Measurements from ENCODE around the gene SLC44A5. TPM values are rescaled to one million over a fixed set of nuclear protein-coding genes. Genes with fewer than 3 reads are reported as not detected.

Gene SLC44A5
- 0.39 and 0.43 TPM in 2 replicates for total RNA-seq

DNA sequence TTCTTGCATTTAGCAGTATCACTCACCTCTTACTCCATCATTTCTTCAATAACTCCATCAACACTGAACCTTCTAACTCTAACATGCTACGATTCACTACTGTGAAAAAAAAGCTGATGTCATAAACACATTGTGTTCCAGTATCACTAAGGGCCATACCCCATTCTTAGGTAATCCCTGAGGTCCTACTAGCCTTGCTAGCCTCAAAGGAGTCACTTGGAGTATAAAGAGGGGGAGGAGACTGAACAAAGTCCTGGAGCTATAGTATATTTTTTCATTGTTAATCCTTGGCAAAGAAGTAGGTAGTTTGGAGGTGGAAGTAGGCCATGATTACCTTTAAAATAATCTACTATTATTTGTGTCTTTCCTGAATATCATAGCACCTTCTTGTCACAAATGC lies at the start of gene SLC44A5:
Gene SLC44A5 (minus strand): TSS at position 101 of the 400 bp plus-strand sequence. CDS start 69,667 bp downstream, outside the sequence.

Small RNA genes within 50 kb of the gene (small RNA-seq; reads per million reads assigned to genes)
- gene RNU6-503P (not detected), gene RNU6-622P (not detected)

Other genes with a start within 250 kb of the SLC44A5 start
- gene ACADM, start 113.6 kb upstream of the SLC44A5 start, total RNA-seq = 45.0 and 55.7 TPM in 2 replicates
- gene RABGGTB, start 175.1 kb upstream of the SLC44A5 start, total RNA-seq = 98.1 and 111 TPM in 2 replicates
- gene MSH4, start 185.8 kb upstream of the SLC44A5 start, total RNA-seq = 0.13 and 4.3 TPM in 2 replicates

Data from articular chondrocyte of knee joint (primary cell).